Central memory CD8-positive, alpha-beta T cell (primary cell): Measurements from ENCODE around the gene SCEL.
A peak's percentile ranks its signal among the peaks of the same experiment; 100 is the strongest.
"Not testable (repeated sequence)": the region's sequence is repeated elsewhere in the genome, so short reads cannot be mapped to it uniquely, and the experiment has no call there.

Experiments used
- ATAC-seq: fragments of 150-1000 bp; cut with Tn5 transposase; replicated peaks from 2 replicates; pipeline ENCODE4 v1.10.0; 2022; ENCODE audit warnings: mild to moderate bottlenecking, moderate FRiP score, moderate number of reproducible peaks; ENCODE audit not compliant: poor library complexity, severe bottlenecking; ENCODE audit errors: extremely low read depth
- DNase-seq, 2 donors: peaks; one replicate each; pipeline ENCODE4 v3.0.0; 2021; ENCODE audit warnings: low spot score in 2 of 2
- H3K27ac Mint-ChIP-seq: one replicate; pipeline ENCODE4 v1.8.0; 2022; ENCODE audit warnings: low read depth, mild to moderate bottlenecking, moderate library complexity, mixed read lengths
- H3K27me3 Mint-ChIP-seq: one replicate; pipeline ENCODE4 v1.8.0; 2022; ENCODE audit warnings: mixed read lengths
- H3K36me3 Mint-ChIP-seq: one replicate; pipeline ENCODE4 v1.8.0; 2022; ENCODE audit warnings: mild to moderate bottlenecking, moderate library complexity, mixed read lengths; ENCODE audit not compliant: insufficient read depth
- H3K4me1 Mint-ChIP-seq: one replicate; pipeline ENCODE4 v1.8.0; 2022; ENCODE audit warnings: mixed read lengths
- H3K4me3 Mint-ChIP-seq: one replicate; pipeline ENCODE4 v1.8.0; 2022; ENCODE audit warnings: mild to moderate bottlenecking, moderate library complexity, mixed read lengths
- H3K9me3 Mint-ChIP-seq: one replicate; pipeline ENCODE4 v1.8.0; 2022; ENCODE audit warnings: mixed read lengths

Gene SCEL

GRCh38 chr13:77511552-77511951, 24.0 kb upstream of the SCEL start:
- no peaks in the 10 kb centered on the region for H3K9me3 Mint-ChIP-seq
- H3K27me3 Mint-ChIP-seq = peaks cover 22% of the 10 kb centered on the region
- peaks cover 2% of the 10 kb centered on the region for H3K36me3 Mint-ChIP-seq
- H3K27ac Mint-ChIP-seq = no peak overlapping the region
- H3K4me1 Mint-ChIP-seq = peaks cover 7% of the 10 kb centered on the region
- no peak overlapping the region for H3K4me3 Mint-ChIP-seq
- no peak for ATAC-seq
- no peak for DNase-seq

- ATAC-seq (no peak), DNase-seq (no peak)
- no peak overlapping the region for H3K4me3 Mint-ChIP-seq
- H3K27ac Mint-ChIP-seq = no peak overlapping the region
- H3K4me1 Mint-ChIP-seq = peaks cover 7% of the 10 kb centered on the region
- H3K27me3 Mint-ChIP-seq = peaks cover 9% of the 10 kb centered on the region
- no peaks in the 10 kb centered on the region for H3K9me3 Mint-ChIP-seq
- peaks cover 2% of the 10 kb centered on the region for H3K36me3 Mint-ChIP-seq
Observed at GRCh38 chr13:77513719-77514335, 21.7 kb upstream of the SCEL start.

GRCh38 chr13:77514336-77514726, 21.2 kb upstream of the SCEL start:
- H3K27me3 Mint-ChIP-seq = peaks cover 9% of the 10 kb centered on the region
- H3K36me3 Mint-ChIP-seq = peaks cover 2% of the 10 kb centered on the region
- H3K4me3 Mint-ChIP-seq = no peak overlapping the region
- H3K27ac Mint-ChIP-seq = no peak overlapping the region
- ATAC-seq (no peak), DNase-seq (no peak)
- peaks cover 7% of the 10 kb centered on the region for H3K4me1 Mint-ChIP-seq
- no peaks in the 10 kb centered on the region for H3K9me3 Mint-ChIP-seq

GRCh38 chr13:77515785-77516184, 19.7 kb upstream of the SCEL start:
- H3K4me1 Mint-ChIP-seq = peaks cover 7% of the 10 kb centered on the region
- no peak for DNase-seq
- no peaks in the 10 kb centered on the region for H3K9me3 Mint-ChIP-seq
- no peak overlapping the region for H3K4me3 Mint-ChIP-seq
- H3K27ac Mint-ChIP-seq = no peak overlapping the region
- H3K36me3 Mint-ChIP-seq = no peaks in the 10 kb centered on the region
- H3K27me3 Mint-ChIP-seq = peaks cover under 1% of the 10 kb centered on the region
- no peak for ATAC-seq

GRCh38 chr13:77516342-77516789, 19.1 kb upstream of the SCEL start:
- DNase-seq = no peak
- H3K27me3 Mint-ChIP-seq = peaks cover 7% of the 10 kb centered on the region
- no peaks in the 10 kb centered on the region for H3K36me3 Mint-ChIP-seq
- peaks cover 7% of the 10 kb centered on the region for H3K4me1 Mint-ChIP-seq
- H3K9me3 Mint-ChIP-seq = no peaks in the 10 kb centered on the region
- no peak for ATAC-seq
- no peak overlapping the region for H3K4me3 Mint-ChIP-seq
- H3K27ac Mint-ChIP-seq = no peak overlapping the region

GRCh38 chr13:77518266-77518665, 17.2 kb upstream of the SCEL start:
- peaks cover 7% of the 10 kb centered on the region for H3K4me1 Mint-ChIP-seq
- H3K27ac Mint-ChIP-seq = peak overlapping the region; percentile 42
- DNase-seq (no peak), ATAC-seq (no peak)
- no peak overlapping the region for H3K4me3 Mint-ChIP-seq
- no peaks in the 10 kb centered on the region for H3K36me3 Mint-ChIP-seq
- H3K27me3 Mint-ChIP-seq = peaks cover 14% of the 10 kb centered on the region
- H3K9me3 Mint-ChIP-seq = no peaks in the 10 kb centered on the region

- H3K36me3 Mint-ChIP-seq, H3K4me1 Mint-ChIP-seq, H3K27ac Mint-ChIP-seq, DNase-seq, ATAC-seq, H3K9me3 Mint-ChIP-seq, H3K4me3 Mint-ChIP-seq: not testable (repeated sequence)
- H3K27me3 Mint-ChIP-seq = peaks cover 22% of the 10 kb centered on the region
Observed at GRCh38 chr13:77519396-77519795, 16.1 kb upstream of the SCEL start.

- H3K27me3 Mint-ChIP-seq = peaks cover 22% of the 10 kb centered on the region
- ATAC-seq (no peak), DNase-seq (no peak)
- H3K36me3 Mint-ChIP-seq = no peaks in the 10 kb centered on the region
- no peak overlapping the region for H3K4me3 Mint-ChIP-seq
- H3K4me1 Mint-ChIP-seq = no peaks in the 10 kb centered on the region
- no peaks in the 10 kb centered on the region for H3K9me3 Mint-ChIP-seq
- H3K27ac Mint-ChIP-seq = no peak overlapping the region
Observed at GRCh38 chr13:77519808-77520207, 15.7 kb upstream of the SCEL start.

- Mint-ChIP-seq H3K27ac (no peak overlapping the region), H3K36me3 (no peaks in the 10 kb centered on the region), H3K9me3 (no peaks in the 10 kb centered on the region), H3K4me1 (no peaks in the 10 kb centered on the region), H3K4me3 (no peak overlapping the region), H3K27me3 (peaks cover 33% of the 10 kb centered on the region)
- DNase-seq = no peak
- no peak for ATAC-seq
Observed at GRCh38 chr13:77521194-77521593, 14.3 kb upstream of the SCEL start.

- peaks cover 37% of the 10 kb centered on the region for H3K27me3 Mint-ChIP-seq
- no peaks in the 10 kb centered on the region for H3K4me1 Mint-ChIP-seq
- no peak overlapping the region for H3K27ac Mint-ChIP-seq
- no peaks in the 10 kb centered on the region for H3K9me3 Mint-ChIP-seq
- H3K36me3 Mint-ChIP-seq = no peaks in the 10 kb centered on the region
- no peak for ATAC-seq
- no peak for DNase-seq
- H3K4me3 Mint-ChIP-seq = no peak overlapping the region
Observed at GRCh38 chr13:77521595-77522367, 13.7 kb upstream of the SCEL start.

- peaks cover 44% of the 10 kb centered on the region for H3K27me3 Mint-ChIP-seq
- ATAC-seq (no peak), DNase-seq (no peak)
- no peaks in the 10 kb centered on the region for H3K4me1 Mint-ChIP-seq
- H3K4me3 Mint-ChIP-seq = no peak overlapping the region
- no peaks in the 10 kb centered on the region for H3K36me3 Mint-ChIP-seq
- H3K9me3 Mint-ChIP-seq = no peaks in the 10 kb centered on the region
- no peak overlapping the region for H3K27ac Mint-ChIP-seq
Observed at GRCh38 chr13:77522444-77522843, 13.1 kb upstream of the SCEL start.

GRCh38 chr13:77523386-77523785, 12.1 kb upstream of the SCEL start:
- Mint-ChIP-seq H3K27ac (no peak overlapping the region), H3K27me3 (peaks cover 53% of the 10 kb centered on the region), H3K4me3 (no peak overlapping the region), H3K4me1 (no peaks in the 10 kb centered on the region), H3K9me3 (no peaks in the 10 kb centered on the region), H3K36me3 (no peaks in the 10 kb centered on the region)
- DNase-seq = no peak
- ATAC-seq = no peak
